ENCODE data around the gene UFC1.

UFC1 gene

GRCh38 chr1:161195171-161195570, 41.4 kb downstream of the UFC1 start:
- TF ChIP-seq CTCF (IDR thresholded peaks at IDR 0.05; ENCODE audit: low read depth, low read length, poor library complexity, severe bottlenecking): no peak
- TF ChIP-seq EZH2phosphoT487 (IDR thresholded peaks at IDR 0.05; ENCODE audit: borderline replicate concordance, low read length): no peak
- Histone ChIP-seq H3K9me3 (ENCODE audit: control insufficient read depth, insufficient read depth, low read length) (no peaks in the 10 kb centered on the region), H3K27ac (ENCODE audit: low read depth, low read length) (peak overlapping the region; percentile 34), H3K36me3 (ENCODE audit: control insufficient read depth, low read length) (no peaks in the 10 kb centered on the region), H3K27me3 (ENCODE audit: control insufficient read depth, low read length) (no peaks in the 10 kb centered on the region), H4K20me1 (ENCODE audit: control insufficient read depth, insufficient read depth, low read depth, low read length) (no peaks in the 10 kb centered on the region), H3K4me1 (ENCODE audit: control insufficient read depth, low read length) (peaks cover 30% of the 10 kb centered on the region), H3F3A (ENCODE audit: control insufficient read depth, insufficient read depth) (0 out of 2 replicates have a peak, but pooled peaks cover 3% of the 10 kb centered on the region), H3K4me2 (ENCODE audit: low read length) (peak overlapping the region; percentile 51), H3K9me2 (replicated peaks; ENCODE audit: control insufficient read depth, low read length) (no peaks in the 10 kb centered on the region), H3K4me3 (ENCODE audit: low read length) (peak overlapping the region; percentile 31), H3K79me2 (ENCODE audit: control insufficient read depth, low read length) (no peaks in the 10 kb centered on the region)

GRCh38 chr1:161196111-161196510, 42.3 kb downstream of the UFC1 start:
- no peak for TF ChIP-seq EZH2phosphoT487 (IDR thresholded peaks at IDR 0.05; ENCODE audit: borderline replicate concordance, low read length)
- no peak for TF ChIP-seq CTCF (IDR thresholded peaks at IDR 0.05; ENCODE audit: low read depth, low read length, poor library complexity, severe bottlenecking)
- Histone ChIP-seq H3K79me2 (ENCODE audit: control insufficient read depth, low read length) (no peaks in the 10 kb centered on the region), H3K27ac (ENCODE audit: low read depth, low read length) (no peak overlapping the region)

GRCh38 chr1:161196521-161197451, 43.0 kb downstream of the UFC1 start:
- Histone ChIP-seq H3K9me3 (ENCODE audit: control insufficient read depth, insufficient read depth, low read length) (no peaks in the 10 kb centered on the region), H3K9me2 (replicated peaks; ENCODE audit: control insufficient read depth, low read length) (no peaks in the 10 kb centered on the region), H3F3A (ENCODE audit: control insufficient read depth, insufficient read depth) (0 out of 2 replicates have a peak, but pooled peaks cover 3% of the 10 kb centered on the region), H3K4me2 (ENCODE audit: low read length) (no peak overlapping the region), H3K27me3 (ENCODE audit: control insufficient read depth, low read length) (no peaks in the 10 kb centered on the region), H3K79me2 (ENCODE audit: control insufficient read depth, low read length) (no peaks in the 10 kb centered on the region), H3K4me1 (ENCODE audit: control insufficient read depth, low read length) (peaks cover 46% of the 10 kb centered on the region), H3K27ac (ENCODE audit: low read depth, low read length) (no peak overlapping the region), H3K4me3 (ENCODE audit: low read length) (no peak overlapping the region), H3K36me3 (ENCODE audit: control insufficient read depth, low read length) (no peaks in the 10 kb centered on the region), H4K20me1 (ENCODE audit: control insufficient read depth, insufficient read depth, low read depth, low read length) (no peaks in the 10 kb centered on the region)
- no peak for TF ChIP-seq EZH2phosphoT487 (IDR thresholded peaks at IDR 0.05; ENCODE audit: borderline replicate concordance, low read length)
- TF ChIP-seq CTCF (IDR thresholded peaks at IDR 0.05; ENCODE audit: low read depth, low read length, poor library complexity, severe bottlenecking): no peak

More at GRCh38 chr1:161196111-161196510, 42.3 kb downstream of the UFC1 start:
- Histone ChIP-seq H3K36me3 (ENCODE audit: control insufficient read depth, low read length) (no peaks in the 10 kb centered on the region), H3K9me3 (ENCODE audit: control insufficient read depth, insufficient read depth, low read length) (no peaks in the 10 kb centered on the region), H3K4me3 (ENCODE audit: low read length) (no peak overlapping the region), H3K4me2 (ENCODE audit: low read length) (no peak overlapping the region), H3K27me3 (ENCODE audit: control insufficient read depth, low read length) (no peaks in the 10 kb centered on the region), H3K9me2 (replicated peaks; ENCODE audit: control insufficient read depth, low read length) (no peaks in the 10 kb centered on the region), H3K4me1 (ENCODE audit: control insufficient read depth, low read length) (peaks cover 39% of the 10 kb centered on the region), H4K20me1 (ENCODE audit: control insufficient read depth, insufficient read depth, low read depth, low read length) (no peaks in the 10 kb centered on the region), H3F3A (ENCODE audit: control insufficient read depth, insufficient read depth) (0 out of 2 replicates have a peak, but pooled peaks cover 3% of the 10 kb centered on the region)

Measured in DOHH2 (cell line).